Caco-2 (cell line): ENCODE measurements around the gene PTPRG. TPM values are rescaled to one million over a fixed set of nuclear protein-coding genes. Genes with fewer than 3 reads are reported as not detected.

Experiments
- BruUV-seq: library from RNA; stranded (reverse); fragments of 400-500 nt; replicated peaks from 2 replicates; lab custom pipeline; 2021; lab: Mats Ljungman, UMichigan
- CTCF ChIA-PET: fragments of 300-600 bp; sonication (Branson Sonifier 250); formaldehyde crosslinking; loops from one replicate; lab custom pipeline; 2022; ENCODE audit warnings: antibody characterized with exemption; lab: Charles Lee
- POLR2A ChIA-PET: fragments of 300-600 bp; sonication (Branson Sonifier 250); formaldehyde crosslinking; loops from one replicate; lab custom pipeline; 2022; ENCODE audit warnings: antibody characterized with exemption; lab: Charles Lee
- DNase-seq, 2 experiments: peaks; one replicate each; pipeline versions ENCODE4 v3.0.0 to v3.0.0-alpha.2; 2020 to 2022
- H3K27me3 ChIP-seq: replicated peaks from 2 replicates; pipeline ENCODE4 v1.6.0; 2011; ENCODE audit warnings: low read length; ENCODE audit not compliant: control insufficient read depth, insufficient read depth
- H3K36me3 ChIP-seq: 2 replicates; pipeline ENCODE4 v1.5.1; 2011; ENCODE audit warnings: low read length; ENCODE audit not compliant: control insufficient read depth, insufficient read depth
- H3K4me1 ChIP-seq: fragments of 250-450 bp; sonication (Bioruptor Pico); 2 replicates; pipeline ENCODE4 v1.5.1; 2020; ENCODE audit warnings: mild to moderate bottlenecking
- H3K4me3 ChIP-seq: 2 replicates; pipeline ENCODE4 v1.5.1; 2011; ENCODE audit warnings: low read depth, mild to moderate bottlenecking, control low read depth, low read length
- H3K9me3 ChIP-seq: fragments of 250-450 bp; sonication (Bioruptor Pico); 2 replicates; pipeline ENCODE4 v1.5.1; 2020; ENCODE audit warnings: mild to moderate bottlenecking, moderate library complexity
- H3K27ac Mint-ChIP-seq: one replicate; pipeline ENCODE4 v1.8.0; 2022; ENCODE audit warnings: mixed read lengths; ENCODE audit not compliant: unreplicated experiment
- H3K27me3 Mint-ChIP-seq: one replicate; pipeline ENCODE4 v1.8.0; 2022; ENCODE audit warnings: mixed read lengths; ENCODE audit not compliant: insufficient read depth, unreplicated experiment
- H3K36me3 Mint-ChIP-seq: one replicate; pipeline ENCODE4 v1.8.0; 2022; ENCODE audit warnings: mild to moderate bottlenecking, mixed read lengths; ENCODE audit not compliant: insufficient read depth, unreplicated experiment
- H3K4me1 Mint-ChIP-seq: one replicate; pipeline ENCODE4 v1.8.0; 2022; ENCODE audit warnings: low read depth, mixed read lengths; ENCODE audit not compliant: unreplicated experiment
- H3K4me3 Mint-ChIP-seq: one replicate; pipeline ENCODE4 v1.8.0; 2022; ENCODE audit warnings: mild to moderate bottlenecking, moderate library complexity, mixed read lengths; ENCODE audit not compliant: unreplicated experiment
- H3K9me3 Mint-ChIP-seq: one replicate; pipeline ENCODE4 v1.8.0; 2022; ENCODE audit warnings: mixed read lengths; ENCODE audit not compliant: unreplicated experiment
- CTCF ChIP-seq, 2 experiments: fragments of 200-600 bp in 1 of 2; IDR thresholded peaks; 1 replicate in 1 of 2; 2 replicates in 1 of 2; pipeline versions ENCODE4 v1.5.1 to v1.8.0; 2011 to 2022; ENCODE audit warnings: antibody characterized with exemption in 1 of 2, control low read depth in 1 of 2, inconsistent platforms in 1 of 2, low read depth in 1 of 2, low read length in 1 of 2, mild to moderate bottlenecking in 1 of 2, moderate library complexity in 1 of 2; ENCODE audit not compliant: insufficient read depth in 1 of 2, severe bottlenecking in 1 of 2, unreplicated experiment in 1 of 2
- intact Hi-C: fragments of 100-400 bp; cut with micrococcal nuclease; formaldehyde crosslinking; loops from one replicate; pipeline ENCODE4 v1.10.0; 2022; ENCODE audit not compliant: unreplicated experiment
- total RNA-seq: library from RNA; stranded (reverse); gene quantifications from 2 replicates; pipeline ENCODE4 v1.2.3, GENCODE V29; 2022

The PTPRG gene
- total RNA-seq, 1 experiment from 2014 or later, result 46.4 TPM

- ChIA-PET CTCF (no interaction called here), POLR2A (interaction anchor here (0.5 kb wide), 1 partner anchor 54 kb away, joined by 4 read pairs; no protein-coding TSS in a partner anchor)
- no peaks in the 10 kb centered on the region for H3K36me3 Mint-ChIP-seq
- intact Hi-C loops, result no loop called here
- peaks cover 7% of the 10 kb centered on the region; the same call in 1 of the 2 replicates for H3K4me1 ChIP-seq
- TF ChIP-seq CTCF (IDR thresholded peaks at IDR 0.05; ENCODE audit: insufficient read depth in 1 of 2, low read depth in 1 of 2, low read length in 1 of 2, severe bottlenecking in 1 of 2, unreplicated experiment in 1 of 2), result no peak
- H3K9me3 Mint-ChIP-seq, result no peaks in the 10 kb centered on the region
- no peaks in the 10 kb centered on the region for H3K36me3 ChIP-seq
- no peak for DNase-seq
- no peaks in the 10 kb centered on the region for H3K27me3 Mint-ChIP-seq
- H3K27me3 ChIP-seq, result no peaks in the 10 kb centered on the region
- no peak overlapping the region for H3K4me3 ChIP-seq
- no peak overlapping the region for H3K4me3 Mint-ChIP-seq
- H3K4me1 Mint-ChIP-seq, result no peaks in the 10 kb centered on the region
- BruUV-seq, result no TSS peak
- H3K27ac Mint-ChIP-seq, result no peak overlapping the region
- H3K9me3 ChIP-seq, result no peaks in the 10 kb centered on the region
Observed at GRCh38 chr3:61583890-61584875, 22.8 kb downstream of the PTPRG start.

- Histone ChIP-seq H3K27me3 (no peaks in the 10 kb centered on the region), H3K36me3 (no peaks in the 10 kb centered on the region), H3K4me1 (no peaks in the 10 kb centered on the region), H3K9me3 (no peaks in the 10 kb centered on the region), H3K4me3 (no peak overlapping the region)
- no peak for TF ChIP-seq CTCF (IDR thresholded peaks at IDR 0.05; ENCODE audit: insufficient read depth in 1 of 2, low read depth in 1 of 2, low read length in 1 of 2, severe bottlenecking in 1 of 2, unreplicated experiment in 1 of 2)
- Mint-ChIP-seq H3K9me3 (no peaks in the 10 kb centered on the region), H3K4me1 (peaks cover 9% of the 10 kb centered on the region), H3K27me3 (no peaks in the 10 kb centered on the region), H3K4me3 (no peak overlapping the region), H3K36me3 (peaks cover 7% of the 10 kb centered on the region), H3K27ac (no peak overlapping the region)
- POLR2A ChIA-PET, result no interaction called here
- intact Hi-C loops, result no loop called here
- BruUV-seq, result no TSS peak
- CTCF ChIA-PET, result no interaction called here
- no peak for DNase-seq
Observed at GRCh38 chr3:61589856-61590255, 28.5 kb downstream of the PTPRG start.

GRCh38 chr3:61591300-61591699, 29.9 kb downstream of the PTPRG start:
- no peak for DNase-seq
- no peaks in the 10 kb centered on the region for H3K4me1 ChIP-seq
- H3K9me3 Mint-ChIP-seq, result no peaks in the 10 kb centered on the region
- POLR2A ChIA-PET, result no interaction called here
- no peaks in the 10 kb centered on the region for H3K36me3 ChIP-seq
- no peaks in the 10 kb centered on the region for H3K9me3 ChIP-seq
- no peak for TF ChIP-seq CTCF (IDR thresholded peaks at IDR 0.05; ENCODE audit: insufficient read depth in 1 of 2, low read depth in 1 of 2, low read length in 1 of 2, severe bottlenecking in 1 of 2, unreplicated experiment in 1 of 2)
- H3K4me1 Mint-ChIP-seq, result peaks cover 9% of the 10 kb centered on the region
- no TSS peak for BruUV-seq
- CTCF ChIA-PET, result no interaction called here
- no peak overlapping the region for H3K4me3 Mint-ChIP-seq
- intact Hi-C loops, result no loop called here
- no peak overlapping the region for H3K4me3 ChIP-seq
- H3K27ac Mint-ChIP-seq, result no peak overlapping the region
- peaks cover 7% of the 10 kb centered on the region for H3K36me3 Mint-ChIP-seq
- H3K27me3 Mint-ChIP-seq, result no peaks in the 10 kb centered on the region
- no peaks in the 10 kb centered on the region for H3K27me3 ChIP-seq
